ENCODE measurements around the gene CRYBG2. TPM values are rescaled to one million over a fixed set of nuclear protein-coding genes. Genes with fewer than 3 reads are reported as not detected.

Gene CRYBG2
- total RNA-seq, 1 experiment from 2014 or later, result 0.64 TPM

GRCh38 chr1:26337625-26338024 lies 16.3 kb downstream of the CRYBG2 start:
- ATAC-seq, result no peak
- no peak for DNase-seq (ENCODE audit: low read depth, low spot score)
- no peaks in the 10 kb centered on the region for H3K9me3 ChIP-seq (ENCODE audit: control insufficient read depth, insufficient read depth, low read depth, low read length)
- H3K27me3 ChIP-seq (ENCODE audit: control insufficient read depth, insufficient read depth, low read length), result no peaks in the 10 kb centered on the region
- H3K4me3 ChIP-seq (ENCODE audit: low read depth in 2 of 2, low read length in 2 of 2), result no peak overlapping the region
- CTCF ChIA-PET, result no interaction called here
- no peak overlapping the region for H3K27ac ChIP-seq (ENCODE audit: low read length)
- intact Hi-C loops (cut with micrococcal nuclease; ENCODE audit: unreplicated experiment) (no loop called here), in situ Hi-C loops (cut with HindIII; ENCODE audit: low pct_unique_long_range_greater_than_20kb, low sequenced_read_pairs) (no loop called here)
- no peaks in the 10 kb centered on the region for H3K4me1 ChIP-seq (ENCODE audit: control insufficient read depth, insufficient read depth, low read length)
- TF ChIP-seq POLR2AphosphoS5 (IDR thresholded peaks at IDR 0.05; ENCODE audit: low read depth, low read length) (no peak), TCF7L2 (IDR thresholded peaks at IDR 0.05; ENCODE audit: low read depth, low read length) (no peak), CTCF (IDR thresholded peaks at IDR 0.05) (no peak), SIN3A (IDR thresholded peaks at IDR 0.05; ENCODE audit: borderline replicate concordance, insufficient read depth, low read depth, low read length) (no peak)
- TF ChIP-seq, protein P1, sequence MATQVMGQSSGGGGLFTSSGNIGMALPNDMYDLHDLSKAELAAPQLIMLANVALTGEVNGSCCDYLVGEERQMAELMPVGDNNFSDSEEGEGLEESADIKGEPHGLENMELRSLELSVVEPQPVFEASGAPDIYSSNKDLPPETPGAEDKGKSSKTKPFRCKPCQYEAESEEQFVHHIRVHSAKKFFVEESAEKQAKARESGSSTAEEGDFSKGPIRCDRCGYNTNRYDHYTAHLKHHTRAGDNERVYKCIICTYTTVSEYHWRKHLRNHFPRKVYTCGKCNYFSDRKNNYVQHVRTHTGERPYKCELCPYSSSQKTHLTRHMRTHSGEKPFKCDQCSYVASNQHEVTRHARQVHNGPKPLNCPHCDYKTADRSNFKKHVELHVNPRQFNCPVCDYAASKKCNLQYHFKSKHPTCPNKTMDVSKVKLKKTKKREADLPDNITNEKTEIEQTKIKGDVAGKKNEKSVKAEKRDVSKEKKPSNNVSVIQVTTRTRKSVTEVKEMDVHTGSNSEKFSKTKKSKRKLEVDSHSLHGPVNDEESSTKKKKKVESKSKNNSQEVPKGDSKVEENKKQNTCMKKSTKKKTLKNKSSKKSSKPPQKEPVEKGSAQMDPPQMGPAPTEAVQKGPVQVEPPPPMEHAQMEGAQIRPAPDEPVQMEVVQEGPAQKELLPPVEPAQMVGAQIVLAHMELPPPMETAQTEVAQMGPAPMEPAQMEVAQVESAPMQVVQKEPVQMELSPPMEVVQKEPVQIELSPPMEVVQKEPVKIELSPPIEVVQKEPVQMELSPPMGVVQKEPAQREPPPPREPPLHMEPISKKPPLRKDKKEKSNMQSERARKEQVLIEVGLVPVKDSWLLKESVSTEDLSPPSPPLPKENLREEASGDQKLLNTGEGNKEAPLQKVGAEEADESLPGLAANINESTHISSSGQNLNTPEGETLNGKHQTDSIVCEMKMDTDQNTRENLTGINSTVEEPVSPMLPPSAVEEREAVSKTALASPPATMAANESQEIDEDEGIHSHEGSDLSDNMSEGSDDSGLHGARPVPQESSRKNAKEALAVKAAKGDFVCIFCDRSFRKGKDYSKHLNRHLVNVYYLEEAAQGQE (IDR thresholded peaks at IDR 0.05; ENCODE audit: insufficient read depth in 1 of 2, low read depth in 2 of 2, low read length in 1 of 2), result no peak
- BruUV-seq (replicated peaks), result no TSS peak
- H3K36me3 ChIP-seq (ENCODE audit: control insufficient read depth, insufficient read depth, low read length), result no peaks in the 10 kb centered on the region
- POLR2A ChIA-PET, result interaction anchor here (1.2 kb wide), 1 partner anchor 33 kb away, joined by 3 read pairs; no protein-coding TSS in a partner anchor

- no peaks in the 10 kb centered on the region for H3K4me1 ChIP-seq (ENCODE audit: control insufficient read depth, insufficient read depth, low read length)
- no peaks in the 10 kb centered on the region for H3K9me3 ChIP-seq (ENCODE audit: control insufficient read depth, insufficient read depth, low read depth, low read length)
- in situ Hi-C loops (cut with HindIII; ENCODE audit: low pct_unique_long_range_greater_than_20kb, low sequenced_read_pairs), result no loop called here
- no peaks in the 10 kb centered on the region for H3K27me3 ChIP-seq (ENCODE audit: control insufficient read depth, insufficient read depth, low read length)
- no peak overlapping the region for H3K4me3 ChIP-seq (ENCODE audit: low read depth in 2 of 2, low read length in 2 of 2)
- no peak overlapping the region for H3K27ac ChIP-seq (ENCODE audit: low read length)
- ChIA-PET POLR2A (interaction anchor here (1.2 kb wide), 1 partner anchor 32 kb away, joined by 3 read pairs; no protein-coding TSS in a partner anchor), CTCF (no interaction called here)
- intact Hi-C loops (cut with micrococcal nuclease; ENCODE audit: unreplicated experiment), result no loop called here
- no peaks in the 10 kb centered on the region for H3K36me3 ChIP-seq (ENCODE audit: control insufficient read depth, insufficient read depth, low read length)
- TF ChIP-seq TCF7L2 (IDR thresholded peaks at IDR 0.05; ENCODE audit: low read depth, low read length) (no peak), SIN3A (IDR thresholded peaks at IDR 0.05; ENCODE audit: borderline replicate concordance, insufficient read depth, low read depth, low read length) (no peak), POLR2AphosphoS5 (IDR thresholded peaks at IDR 0.05; ENCODE audit: low read depth, low read length) (no peak), CTCF (IDR thresholded peaks at IDR 0.05) (no peak)
- TF ChIP-seq, protein P1 (IDR thresholded peaks at IDR 0.05; ENCODE audit: insufficient read depth in 1 of 2, low read depth in 2 of 2, low read length in 1 of 2), result no peak
- ATAC-seq (0 out of 2 replicates have a peak, but pooled peaks have one; percentile 2), DNase-seq (ENCODE audit: low read depth, low spot score) (no peak)
- no TSS peak for BruUV-seq (replicated peaks)
These were observed 16.8 kb downstream of the CRYBG2 start for GRCh38 chr1:26337206-26337535.

Data from Panc1 (cell line).